HG03280 (cell line): ENCODE results near the gene ARHGEF17.

Source experiments
- ATAC-seq: cut with Tn5 transposase; IDR thresholded peaks from one replicate; pipeline ENCODE4 v1.9.1; 2021; ENCODE audit warnings: mild to moderate bottlenecking, moderate library complexity; ENCODE audit not compliant: unreplicated experiment

Gene ARHGEF17

DNA sequence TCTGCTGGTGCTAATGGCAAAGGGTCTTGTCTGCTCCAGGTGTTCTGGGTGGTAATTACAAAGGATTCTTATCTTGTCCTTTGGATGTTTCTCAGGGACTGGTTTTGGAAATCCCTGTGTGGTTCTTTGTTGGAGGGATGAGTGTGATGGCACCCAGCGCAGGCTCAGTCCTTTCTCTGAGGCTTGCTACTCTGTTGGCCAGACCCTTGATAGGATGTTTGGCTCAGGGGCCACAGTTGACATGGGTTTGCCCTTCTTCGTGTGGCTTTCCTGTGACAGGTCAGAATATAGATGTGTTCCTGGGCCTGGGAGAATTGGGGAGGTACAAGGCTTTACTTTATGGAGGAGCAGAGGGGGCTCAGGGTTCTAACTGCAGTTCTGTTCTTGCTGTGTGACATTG lies 4.0 kb downstream of the ARHGEF17 start:
- ATAC-seq, result no peak

DNA sequence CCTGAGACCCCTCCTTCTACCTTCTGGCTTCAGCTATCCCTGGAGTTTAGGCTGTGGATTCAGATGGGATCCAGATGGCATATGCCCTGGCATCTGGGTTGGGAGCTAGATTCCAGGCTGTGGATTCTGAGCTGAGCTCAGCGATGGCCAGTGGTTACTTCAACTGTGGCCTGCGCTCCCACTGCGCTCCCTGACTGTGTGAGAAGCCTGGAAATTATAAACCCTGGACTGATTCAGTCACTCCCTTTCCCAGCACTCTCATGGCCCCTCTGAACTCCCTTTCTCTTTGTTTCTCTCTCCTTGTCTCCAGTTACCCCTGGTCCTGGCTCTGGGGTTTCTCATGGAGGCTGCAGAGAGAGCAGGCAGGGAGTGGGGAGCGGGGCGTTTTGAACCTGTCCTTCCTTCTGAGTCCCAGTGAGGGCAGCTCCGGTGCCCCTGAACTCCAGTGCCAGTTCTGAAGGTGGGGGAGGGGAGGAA lies 4.8 kb downstream of the ARHGEF17 start:
- no peak for ATAC-seq

DNA sequence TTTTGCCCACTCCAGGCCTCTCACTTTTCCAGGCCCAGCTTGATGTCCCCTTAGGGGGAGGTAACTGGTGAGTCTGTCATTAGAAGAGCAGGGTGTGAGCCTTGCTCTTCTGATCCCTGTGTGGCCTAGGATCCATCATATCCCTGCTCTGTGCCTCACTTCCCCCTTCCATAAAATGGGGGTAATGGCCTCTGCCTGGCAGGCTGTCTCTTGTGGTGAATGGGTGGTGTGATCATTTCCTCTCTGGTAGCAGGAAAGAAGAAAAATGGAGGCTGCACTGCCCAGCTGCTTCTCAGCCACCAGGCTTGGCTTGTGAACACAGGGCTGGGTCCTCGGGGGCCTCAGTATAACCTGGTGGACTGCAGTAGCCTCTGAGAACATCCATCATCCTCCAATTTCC lies 5.6 kb downstream of the ARHGEF17 start:
- ATAC-seq, result no peak

DNA sequence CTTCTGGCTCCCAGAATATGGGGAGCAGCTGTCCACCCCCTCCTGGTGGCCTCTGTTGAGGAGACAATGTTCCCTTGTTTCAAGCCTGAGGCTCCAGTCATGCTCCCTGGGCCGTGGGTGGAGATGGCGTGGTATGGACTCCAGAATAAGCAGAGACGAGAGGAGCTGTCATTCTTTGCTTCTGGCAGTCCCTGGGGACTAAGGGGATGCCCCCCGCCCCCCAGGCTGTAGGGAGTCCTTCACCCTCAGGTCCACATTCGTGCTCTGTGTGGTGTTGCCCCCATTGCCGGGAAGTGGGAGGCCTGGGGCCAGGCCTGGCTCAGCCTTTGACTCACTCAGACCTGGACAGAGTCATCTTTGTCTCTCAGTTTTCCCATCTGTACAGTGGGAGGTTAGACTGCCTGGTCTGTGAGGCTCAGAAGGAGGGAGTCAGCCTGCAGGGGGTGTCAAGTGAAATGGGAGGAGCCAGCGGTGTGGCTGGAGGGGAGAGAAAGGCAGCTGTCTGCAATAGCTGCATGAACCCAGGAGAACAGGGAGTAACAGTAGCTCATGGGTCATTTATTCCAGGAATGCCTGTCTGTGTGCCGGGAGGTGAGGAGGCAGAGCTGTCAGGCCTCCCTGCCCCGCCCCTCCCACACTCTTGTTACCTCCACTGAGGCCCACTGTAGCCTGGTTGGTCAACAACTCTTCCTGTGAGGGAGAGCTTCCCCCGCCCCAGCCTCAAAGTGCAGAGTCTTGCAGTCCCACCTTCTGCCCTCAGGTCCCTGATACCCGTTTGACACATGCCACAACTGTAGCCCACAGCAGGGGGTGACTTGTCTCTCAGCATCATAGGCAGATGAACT lies 6.3 kb downstream of the ARHGEF17 start:
- ATAC-seq, result no peak

DNA sequence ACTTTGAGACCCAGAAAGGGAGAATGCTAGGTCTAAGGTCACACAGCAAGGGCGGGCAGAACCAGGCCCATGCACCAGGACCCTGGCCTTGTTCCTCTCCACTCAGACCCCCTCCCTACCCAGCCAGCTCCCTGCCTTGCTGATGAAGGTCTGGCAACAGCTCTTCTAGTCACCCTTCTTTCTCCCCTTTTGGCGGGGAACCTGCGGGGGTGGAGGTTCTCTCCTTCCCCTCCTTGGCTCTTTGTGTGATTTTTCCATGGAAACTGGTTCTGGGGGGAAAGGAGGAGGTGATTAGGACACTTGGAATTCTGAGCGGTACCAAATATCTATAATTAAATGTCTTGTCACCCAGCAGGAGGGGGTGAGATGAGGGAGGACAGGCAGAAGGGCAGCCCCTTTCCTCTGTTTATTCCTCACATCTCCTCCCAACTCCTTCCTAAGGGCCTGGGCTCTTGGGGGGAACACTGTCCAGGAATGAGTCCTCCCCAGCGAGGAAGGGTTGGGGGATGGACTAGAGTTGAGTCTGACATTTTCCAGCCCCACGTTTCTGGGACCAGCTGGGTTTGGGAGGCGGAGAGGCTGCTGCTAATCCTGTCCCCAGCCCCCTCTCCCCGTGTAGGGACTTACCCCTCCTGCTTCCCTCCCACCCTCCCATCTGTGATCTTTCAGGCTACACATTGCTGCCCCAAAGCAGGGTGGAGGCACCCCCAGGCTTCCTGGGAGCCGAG lies 7.4 kb downstream of the ARHGEF17 start:
- ATAC-seq, result no peak

DNA sequence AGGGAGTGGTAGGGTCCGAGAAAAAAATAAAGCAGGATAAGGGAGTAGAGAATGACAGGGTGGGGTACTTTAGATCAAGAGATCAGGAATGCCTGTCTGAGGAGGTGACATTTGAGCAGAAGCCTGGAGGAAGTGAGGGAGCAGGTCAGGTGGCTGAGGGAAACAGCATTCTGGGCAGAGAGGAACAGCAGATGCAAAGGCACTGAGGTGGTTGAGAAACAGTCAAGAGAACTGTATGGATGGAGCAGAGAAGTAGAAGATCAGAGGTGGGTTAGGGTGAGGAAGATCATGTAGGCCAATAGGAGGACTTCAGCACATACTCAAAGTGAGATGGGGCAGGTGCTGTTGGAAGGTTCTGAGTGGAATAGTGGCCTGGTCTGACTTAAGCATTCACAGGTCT lies 8.3 kb downstream of the ARHGEF17 start:
- no peak for ATAC-seq

- no peak for ATAC-seq
These were observed 9.3 kb downstream of the ARHGEF17 start for GRCh38 chr11:73317373-73317772.

DNA sequence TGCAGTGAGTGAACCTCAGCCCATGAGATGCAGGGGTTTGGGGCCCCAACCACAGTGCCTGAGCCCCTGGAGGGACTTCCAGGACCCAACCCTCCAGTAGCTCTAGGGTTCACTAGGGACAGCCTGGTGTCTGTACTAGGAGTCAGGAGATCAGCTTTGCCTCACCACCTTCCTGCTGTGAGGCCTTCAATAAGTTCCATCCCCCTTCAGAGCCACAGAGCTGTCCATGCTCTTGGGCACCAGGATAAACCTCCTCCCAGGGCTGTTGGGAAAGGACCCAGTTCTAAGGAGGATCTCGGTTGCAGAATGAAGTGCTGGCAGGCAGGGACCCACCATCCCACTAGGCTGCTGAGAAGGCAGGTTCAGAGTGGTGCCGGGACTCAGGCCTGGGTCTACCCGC lies 9.7 kb downstream of the ARHGEF17 start:
- no peak for ATAC-seq

DNA sequence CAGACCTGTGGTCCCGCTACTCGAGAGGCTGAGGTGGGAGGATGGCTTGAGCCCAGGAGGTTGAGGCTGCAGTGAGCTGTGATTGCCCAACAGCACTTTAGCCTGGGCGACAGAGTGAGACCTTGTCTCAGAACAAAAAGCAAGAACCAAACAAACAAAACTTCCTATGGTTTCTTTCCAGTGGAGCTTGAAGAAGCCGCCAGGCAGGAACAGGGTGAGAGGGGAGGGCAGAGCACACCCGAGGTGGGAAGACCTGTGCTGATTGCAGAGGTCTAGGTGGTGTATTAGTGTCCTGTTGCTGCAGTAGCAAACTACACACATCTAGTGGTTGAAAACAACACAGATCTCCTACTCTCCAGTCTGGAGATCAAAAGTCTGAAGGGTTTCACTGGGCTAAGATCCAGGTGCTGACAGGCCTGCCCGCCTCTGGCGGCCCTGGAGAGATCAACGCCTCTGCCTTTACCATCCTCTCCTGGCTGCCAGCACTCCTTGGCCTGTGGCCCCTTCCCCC lies 10.5 kb downstream of the ARHGEF17 start:
- no peak for ATAC-seq

- no peak for ATAC-seq
These were observed 12.9 kb downstream of the ARHGEF17 start for GRCh38 chr11:73320763-73321603.

- no peak for ATAC-seq
These were observed 13.7 kb downstream of the ARHGEF17 start for GRCh38 chr11:73321604-73322381.

DNA sequence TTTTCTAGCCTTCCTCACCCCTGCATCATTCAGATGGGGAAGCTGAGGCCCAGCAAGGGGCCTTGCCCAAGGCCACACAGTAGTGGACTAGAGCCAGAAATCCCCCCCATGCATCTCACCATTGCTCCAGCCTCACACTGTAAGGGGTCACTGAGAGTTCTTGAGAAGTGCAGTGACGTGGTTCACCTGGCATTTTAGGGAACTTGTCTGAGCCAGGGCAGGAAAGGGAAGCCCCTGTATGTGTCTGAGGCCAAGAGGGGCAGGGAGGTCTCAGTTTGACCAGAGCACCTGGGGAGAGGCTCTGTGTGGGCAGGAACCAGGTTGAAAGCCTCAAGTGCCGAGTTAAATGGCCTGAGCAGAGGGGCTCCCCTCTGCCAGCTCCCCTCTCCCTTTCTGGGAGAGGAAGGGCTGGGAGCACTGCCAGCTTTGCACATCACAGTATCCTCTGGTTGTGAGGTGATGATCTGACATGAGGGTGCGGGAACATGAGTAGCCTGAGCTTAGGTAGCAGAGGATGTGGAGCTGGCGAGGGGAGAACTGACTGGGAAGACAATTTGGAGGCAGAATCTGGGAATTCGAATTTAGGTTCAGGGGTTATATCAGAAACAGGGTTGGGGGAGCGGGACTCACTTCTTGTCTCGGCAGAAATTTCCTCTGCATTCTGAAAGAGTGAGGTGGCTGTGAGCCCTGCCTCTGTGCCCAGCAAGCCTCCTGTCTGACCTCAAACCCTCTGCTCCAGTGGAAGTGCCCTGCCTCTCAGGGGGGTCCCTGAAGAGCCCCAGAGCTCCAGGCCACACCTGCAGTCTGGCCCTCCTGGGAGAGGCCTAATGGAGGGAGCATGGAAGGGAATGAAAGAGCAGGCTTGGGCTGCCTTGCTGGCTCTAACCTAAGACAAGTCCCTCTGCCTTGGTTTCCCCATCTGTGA lies 14.6 kb downstream of the ARHGEF17 start:
- ATAC-seq, result no peak

GRCh38 chr11:73323464-73323863 lies 15.4 kb downstream of the ARHGEF17 start:
- no peak for ATAC-seq

DNA sequence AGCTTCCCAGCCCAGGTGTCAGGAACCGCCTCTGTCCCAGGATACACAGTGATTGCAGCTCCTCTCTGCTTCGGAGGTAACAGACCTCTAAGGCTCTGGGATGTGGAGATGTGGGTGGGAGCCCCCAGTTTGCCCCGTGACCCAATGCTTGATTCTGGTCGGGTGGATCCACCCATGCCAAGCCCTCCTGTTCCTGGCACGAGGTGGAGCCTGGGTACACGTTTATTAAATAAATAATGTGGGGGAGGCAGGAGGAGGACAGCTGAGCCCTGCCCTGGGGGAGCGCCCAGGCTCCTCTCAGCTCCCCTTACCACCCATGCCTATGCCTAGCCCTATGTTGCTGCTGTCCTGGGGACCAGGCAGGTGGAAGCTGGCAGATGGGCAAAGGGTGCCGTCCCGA lies 16.0 kb downstream of the ARHGEF17 start:
- ATAC-seq, result no peak

DNA sequence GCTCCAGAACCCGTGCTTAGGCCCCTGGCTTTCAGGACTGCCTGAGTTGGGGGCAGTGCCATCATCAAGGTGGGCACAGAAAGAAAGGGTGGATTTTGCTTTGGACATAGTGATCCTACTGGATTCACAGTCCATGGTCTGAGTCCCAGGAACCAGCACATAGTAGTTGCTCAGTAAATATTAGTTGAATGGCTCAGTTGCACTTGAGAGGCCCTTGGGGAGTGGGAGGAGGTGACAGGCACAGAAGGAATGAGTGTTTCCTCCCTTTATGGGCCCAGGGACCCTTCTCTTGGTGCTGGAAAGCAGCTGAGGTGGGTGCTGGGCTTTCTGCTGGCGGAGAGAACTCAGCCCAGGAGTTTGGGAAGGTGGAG lies 16.6 kb downstream of the ARHGEF17 start:
- ATAC-seq, result no peak

- ATAC-seq, result no peak
These were observed 17.2 kb downstream of the ARHGEF17 start for GRCh38 chr11:73325036-73325981.

DNA sequence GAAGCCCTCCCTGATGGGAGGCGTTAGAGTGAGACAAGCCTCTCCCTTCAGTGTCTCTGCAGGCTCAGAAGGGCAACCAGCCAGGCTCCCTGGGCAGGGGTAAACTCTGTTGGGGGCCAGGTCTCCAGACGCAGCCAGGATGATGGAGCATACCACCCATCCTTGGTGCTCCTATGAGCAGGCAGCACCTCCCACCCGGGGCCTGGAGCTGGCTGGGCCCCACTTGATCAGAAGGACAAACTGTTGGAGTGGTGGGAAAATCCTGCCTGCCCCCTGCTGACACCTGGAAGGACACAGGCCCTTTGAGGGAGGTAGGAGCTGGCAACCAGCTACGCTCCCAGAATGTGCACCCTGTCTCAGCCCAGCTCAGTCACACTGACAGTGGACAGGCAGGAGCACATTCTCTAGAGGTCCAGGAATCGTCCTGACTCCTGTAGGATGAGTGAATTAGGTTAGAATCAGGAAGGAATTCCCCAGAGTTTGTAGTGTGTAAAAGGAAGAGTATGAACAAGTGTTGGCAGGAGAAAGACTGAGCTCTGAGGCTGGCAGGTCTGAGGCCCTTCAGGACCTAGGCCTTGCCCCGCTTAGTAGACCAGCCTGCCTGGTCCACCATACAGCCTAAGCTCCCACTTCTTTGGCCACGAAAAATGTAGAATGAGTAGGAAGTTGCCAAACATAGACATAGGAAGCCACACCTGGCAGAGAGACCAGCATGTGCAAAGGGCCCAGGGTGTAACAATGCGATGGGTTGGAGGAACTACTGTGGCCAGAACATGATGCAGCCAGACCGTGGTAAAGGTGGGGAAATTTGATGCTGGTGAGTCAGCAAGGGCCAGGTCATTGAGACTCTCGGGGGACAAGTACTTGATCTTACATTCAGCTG lies 19.1 kb downstream of the ARHGEF17 start:
- no peak for ATAC-seq
